IPS-15b (cell line): ENCODE results near the gene ADRM1.
A peak's percentile ranks its signal among the peaks of the same experiment; 100 is the strongest.

Source experiments
- H3K27me3 ChIP-seq: one replicate; pipeline ENCODE4 v1.6.1; 2013; ENCODE audit warnings: low read length; ENCODE audit not compliant: control insufficient read depth, insufficient read depth
- H3K36me3 ChIP-seq: one replicate; pipeline ENCODE4 v1.6.1; 2013; ENCODE audit warnings: low read length; ENCODE audit not compliant: control insufficient read depth, insufficient read depth
- H3K4me1 ChIP-seq: one replicate; pipeline ENCODE4 v1.6.1; 2013; ENCODE audit warnings: mild to moderate bottlenecking, low read length; ENCODE audit not compliant: control insufficient read depth, insufficient read depth
- H3K4me3 ChIP-seq: one replicate; pipeline ENCODE4 v1.5.1; 2013; ENCODE audit warnings: low read depth, low read length
- H3K9ac ChIP-seq: one replicate; pipeline ENCODE4 v1.6.1; 2013; ENCODE audit warnings: low read depth, mild to moderate bottlenecking, low read length
- H3K9me3 ChIP-seq: one replicate; pipeline ENCODE4 v1.6.1; 2013; ENCODE audit warnings: mild to moderate bottlenecking, low read length; ENCODE audit not compliant: control insufficient read depth, insufficient read depth

ADRM1 gene

GRCh38 chr20:62302341-62303061, at the start of gene ADRM1:
Gene ADRM1, plus strand, starts transcription at chr20:62302997. Its CDS starts 572 bp downstream, at chr20:62303569.
- H3K9me3 ChIP-seq: no peaks in the 10 kb centered on the region
- H3K9ac ChIP-seq: peak within 1 kb of the TSS; percentile 71
- H3K36me3 ChIP-seq: peaks cover 41% of the 10 kb centered on the region
- peak within 1 kb of the TSS; percentile 92 for H3K4me3 ChIP-seq
- H3K27me3 ChIP-seq: no peaks in the 10 kb centered on the region
- no peaks in the 10 kb centered on the region for H3K4me1 ChIP-seq

- H3K4me3 ChIP-seq: no peak overlapping the region
- H3K4me1 ChIP-seq: no peaks in the 10 kb centered on the region
- no peaks in the 10 kb centered on the region for H3K36me3 ChIP-seq
- H3K9ac ChIP-seq: no peak overlapping the region
- no peaks in the 10 kb centered on the region for H3K9me3 ChIP-seq
- H3K27me3 ChIP-seq: no peaks in the 10 kb centered on the region
Observed at GRCh38 chr20:62253398-62253797, 49.4 kb upstream of the ADRM1 start.

GRCh38 chr20:62254021-62254724, 48.6 kb upstream of the ADRM1 start:
- H3K9ac ChIP-seq: peak overlapping the region; percentile 8
- peaks cover 4% of the 10 kb centered on the region for H3K36me3 ChIP-seq
- no peaks in the 10 kb centered on the region for H3K9me3 ChIP-seq
- H3K27me3 ChIP-seq: no peaks in the 10 kb centered on the region
- H3K4me1 ChIP-seq: no peaks in the 10 kb centered on the region
- H3K4me3 ChIP-seq: no peak overlapping the region

GRCh38 chr20:62255976-62256375, 46.8 kb upstream of the ADRM1 start:
- Histone ChIP-seq H3K27me3 (no peaks in the 10 kb centered on the region), H3K4me1 (no peaks in the 10 kb centered on the region)

GRCh38 chr20:62258499-62259293, 44.1 kb upstream of the ADRM1 start:
- Histone ChIP-seq H3K4me3 (no peak overlapping the region), H3K9me3 (no peaks in the 10 kb centered on the region), H3K27me3 (no peaks in the 10 kb centered on the region), H3K9ac (no peak overlapping the region), H3K36me3 (peaks cover 37% of the 10 kb centered on the region), H3K4me1 (no peaks in the 10 kb centered on the region)

More at GRCh38 chr20:62255976-62256375, 46.8 kb upstream of the ADRM1 start:
- no peaks in the 10 kb centered on the region for H3K9me3 ChIP-seq
- H3K36me3 ChIP-seq: peaks cover 16% of the 10 kb centered on the region
- no peak overlapping the region for H3K4me3 ChIP-seq
- no peak overlapping the region for H3K9ac ChIP-seq

GRCh38 chr20:62259294-62259565, 43.6 kb upstream of the ADRM1 start:
- Histone ChIP-seq H3K27me3 (no peaks in the 10 kb centered on the region), H3K9me3 (no peaks in the 10 kb centered on the region), H3K4me1 (no peaks in the 10 kb centered on the region), H3K4me3 (no peak overlapping the region), H3K36me3 (peaks cover 41% of the 10 kb centered on the region), H3K9ac (no peak overlapping the region)

- Histone ChIP-seq H3K9me3 (no peaks in the 10 kb centered on the region), H3K27me3 (no peaks in the 10 kb centered on the region), H3K4me3 (no peak overlapping the region), H3K9ac (no peak overlapping the region), H3K4me1 (no peaks in the 10 kb centered on the region), H3K36me3 (peaks cover 46% of the 10 kb centered on the region)
Observed at GRCh38 chr20:62262064-62262463, 40.7 kb upstream of the ADRM1 start.

GRCh38 chr20:62263396-62263795, 39.4 kb upstream of the ADRM1 start:
- Histone ChIP-seq H3K4me1 (no peaks in the 10 kb centered on the region), H3K9ac (no peak overlapping the region), H3K27me3 (no peaks in the 10 kb centered on the region), H3K9me3 (no peaks in the 10 kb centered on the region), H3K4me3 (no peak overlapping the region), H3K36me3 (peaks cover 46% of the 10 kb centered on the region)

GRCh38 chr20:62265365-62265764, 37.4 kb upstream of the ADRM1 start:
- Histone ChIP-seq H3K36me3 (peaks cover 34% of the 10 kb centered on the region), H3K27me3 (no peaks in the 10 kb centered on the region), H3K9ac (no peak overlapping the region), H3K4me1 (no peaks in the 10 kb centered on the region), H3K4me3 (no peak overlapping the region), H3K9me3 (no peaks in the 10 kb centered on the region)

- H3K9me3 ChIP-seq: no peaks in the 10 kb centered on the region
- no peaks in the 10 kb centered on the region for H3K27me3 ChIP-seq
- H3K9ac ChIP-seq: no peak overlapping the region
- no peak overlapping the region for H3K4me3 ChIP-seq
- H3K4me1 ChIP-seq: no peaks in the 10 kb centered on the region
- H3K36me3 ChIP-seq: peaks cover 27% of the 10 kb centered on the region
Observed at GRCh38 chr20:62266340-62266739, 36.5 kb upstream of the ADRM1 start.

- peaks cover 28% of the 10 kb centered on the region for H3K36me3 ChIP-seq
- H3K4me3 ChIP-seq: no peak overlapping the region
- H3K9me3 ChIP-seq: no peaks in the 10 kb centered on the region
- no peaks in the 10 kb centered on the region for H3K4me1 ChIP-seq
- no peaks in the 10 kb centered on the region for H3K27me3 ChIP-seq
- H3K9ac ChIP-seq: no peak overlapping the region
Observed at GRCh38 chr20:62266851-62267250, 35.9 kb upstream of the ADRM1 start.
